Measurements from ENCODE around the gene PNPLA6.

PNPLA6 gene

GRCh38 chr19:7544626-7545025 lies 9.1 kb downstream of the PNPLA6 start:
- WGBS, result 96% methylated on average over 3 of the region's 3 CpGs
- H3K27me3 ChIP-seq (ENCODE audit: control insufficient read depth in 1 of 2, insufficient read depth in 1 of 2, low read length in 2 of 2), result no peaks in the 10 kb centered on the region
- H4K91ac ChIP-seq (ENCODE audit: low read length), result no peak overlapping the region
- no peak overlapping the region for H3K4ac ChIP-seq (ENCODE audit: low read depth in 1 of 2, low read length in 2 of 2)
- H2AK5ac ChIP-seq (ENCODE audit: low read length, severe bottlenecking), result no peak overlapping the region
- no peak for DNase-seq
- H2BK15ac ChIP-seq (ENCODE audit: low read depth, poor library complexity, severe bottlenecking), result no peak overlapping the region
- H3K9ac ChIP-seq (ENCODE audit: low read length), result no peak overlapping the region
- H3K18ac ChIP-seq (ENCODE audit: low read depth in 1 of 2, low read length in 2 of 2), result no peak overlapping the region
- H3K4me3 ChIP-seq (ENCODE audit: insufficient read depth in 1 of 2, low read depth in 1 of 2, low read length in 2 of 2), result no peak overlapping the region
- no peak overlapping the region for H4K8ac ChIP-seq (ENCODE audit: low read length)
- peaks cover 3% of the 10 kb centered on the region for H3K4me1 ChIP-seq (ENCODE audit: control insufficient read depth, insufficient read depth, low read depth, low read length)
- peaks cover 55 to 66% of the 10 kb centered on the region in 2 experiments for H3K36me3 ChIP-seq (ENCODE audit: control insufficient read depth in 1 of 2, insufficient read depth in 2 of 2, low read depth in 1 of 2, low read length in 2 of 2)
- H3K79me1 ChIP-seq (replicated peaks; ENCODE audit: low read length, poor library complexity, severe bottlenecking), result peaks cover 33% of the 10 kb centered on the region
- H3K27ac ChIP-seq (ENCODE audit: low read length, poor library complexity, severe bottlenecking), result no peak overlapping the region
- no peak overlapping the region for H3K4me2 ChIP-seq (ENCODE audit: low read length, poor library complexity, severe bottlenecking)
- H3K23ac ChIP-seq (ENCODE audit: low read length in 2 of 2), result no peak overlapping the region
- no peak overlapping the region for H2BK12ac ChIP-seq (ENCODE audit: low read length in 2 of 2)
- no peak overlapping the region for H2AFZ ChIP-seq (ENCODE audit: low read depth, low read length)
- H3K9me3 ChIP-seq (ENCODE audit: control insufficient read depth, low read length), result no peaks in the 10 kb centered on the region
- no peak overlapping the region for H2BK120ac ChIP-seq (ENCODE audit: low read depth, low read length)
- no peak overlapping the region for H3K14ac ChIP-seq (ENCODE audit: low read length in 2 of 2)
- no peak overlapping the region for H2BK5ac ChIP-seq (ENCODE audit: low read depth, low read length, poor library complexity, severe bottlenecking)

- Histone ChIP-seq H3K4me3 (ENCODE audit: insufficient read depth in 1 of 2, low read depth in 1 of 2, low read length in 2 of 2) (no peak overlapping the region), H3K23ac (ENCODE audit: low read length in 2 of 2) (no peak overlapping the region), H3K36me3 (ENCODE audit: control insufficient read depth in 1 of 2, insufficient read depth in 2 of 2, low read depth in 1 of 2, low read length in 2 of 2) (peaks cover 57 to 66% of the 10 kb centered on the region in 2 experiments), H3K4me1 (ENCODE audit: control insufficient read depth, insufficient read depth, low read depth, low read length) (peaks cover 3% of the 10 kb centered on the region), H2BK15ac (ENCODE audit: low read depth, poor library complexity, severe bottlenecking) (no peak overlapping the region), H3K9ac (ENCODE audit: low read length) (no peak overlapping the region), H2BK120ac (ENCODE audit: low read depth, low read length) (no peak overlapping the region), H4K91ac (ENCODE audit: low read length) (no peak overlapping the region), H2AFZ (ENCODE audit: low read depth, low read length) (no peak overlapping the region), H3K14ac (ENCODE audit: low read length in 2 of 2) (no peak overlapping the region), H2BK5ac (ENCODE audit: low read depth, low read length, poor library complexity, severe bottlenecking) (no peak overlapping the region), H2BK12ac (ENCODE audit: low read length in 2 of 2) (no peak overlapping the region), H3K79me1 (replicated peaks; ENCODE audit: low read length, poor library complexity, severe bottlenecking) (peaks cover 31% of the 10 kb centered on the region), H3K9me3 (ENCODE audit: control insufficient read depth, low read length) (no peaks in the 10 kb centered on the region), H2AK5ac (ENCODE audit: low read length, severe bottlenecking) (no peak overlapping the region), H3K4me2 (ENCODE audit: low read length, poor library complexity, severe bottlenecking) (no peak overlapping the region), H3K18ac (ENCODE audit: low read depth in 1 of 2, low read length in 2 of 2) (no peak overlapping the region), H4K8ac (ENCODE audit: low read length) (no peak overlapping the region), H3K4ac (ENCODE audit: low read depth in 1 of 2, low read length in 2 of 2) (no peak overlapping the region), H3K27ac (ENCODE audit: low read length, poor library complexity, severe bottlenecking) (no peak overlapping the region), H3K27me3 (ENCODE audit: control insufficient read depth in 1 of 2, insufficient read depth in 1 of 2, low read length in 2 of 2) (no peaks in the 10 kb centered on the region)
- no peak for DNase-seq
- WGBS, result 94% methylated on average over 8 of the region's 8 CpGs
Measured at GRCh38 chr19:7545300-7545699, 9.8 kb downstream of the PNPLA6 start.

DNA sequence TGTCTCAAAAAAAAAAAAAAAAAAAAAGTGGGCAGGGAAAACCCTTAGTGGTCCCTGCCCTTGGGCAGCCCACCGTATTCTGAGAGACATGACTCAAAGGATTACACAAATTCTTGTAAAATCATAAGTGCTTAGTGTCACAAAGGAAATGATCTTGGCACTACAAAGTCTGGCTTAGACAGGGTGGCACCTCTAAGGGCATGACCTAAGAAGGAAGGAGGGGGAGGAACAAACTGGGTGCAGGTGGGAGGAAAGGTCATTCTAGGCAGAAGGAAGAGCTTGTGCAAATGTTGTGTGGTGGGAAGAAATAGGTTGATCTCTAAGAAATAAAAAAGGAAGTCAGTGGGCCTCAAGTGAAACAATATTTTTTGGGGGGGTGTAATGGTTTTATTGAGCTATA lies 10.4 kb downstream of the PNPLA6 start:
- Histone ChIP-seq H3K27me3 (ENCODE audit: control insufficient read depth in 1 of 2, insufficient read depth in 1 of 2, low read length in 2 of 2) (no peaks in the 10 kb centered on the region), H2BK5ac (ENCODE audit: low read depth, low read length, poor library complexity, severe bottlenecking) (no peak overlapping the region), H3K4me3 (ENCODE audit: insufficient read depth in 1 of 2, low read depth in 1 of 2, low read length in 2 of 2) (no peak overlapping the region), H4K8ac (ENCODE audit: low read length) (no peak overlapping the region), H3K79me1 (replicated peaks; ENCODE audit: low read length, poor library complexity, severe bottlenecking) (peaks cover 31% of the 10 kb centered on the region), H3K4me1 (ENCODE audit: control insufficient read depth, insufficient read depth, low read depth, low read length) (peaks cover 6% of the 10 kb centered on the region), H2BK12ac (ENCODE audit: low read length in 2 of 2) (no peak overlapping the region), H4K91ac (ENCODE audit: low read length) (no peak overlapping the region), H2BK15ac (ENCODE audit: low read depth, poor library complexity, severe bottlenecking) (no peak overlapping the region), H3K9me3 (ENCODE audit: control insufficient read depth, low read length) (no peaks in the 10 kb centered on the region), H3K18ac (ENCODE audit: low read depth in 1 of 2, low read length in 2 of 2) (no peak overlapping the region), H3K36me3 (ENCODE audit: control insufficient read depth in 1 of 2, insufficient read depth in 2 of 2, low read depth in 1 of 2, low read length in 2 of 2) (peaks cover 57 to 66% of the 10 kb centered on the region in 2 experiments), H3K23ac (ENCODE audit: low read length in 2 of 2) (no peak overlapping the region), H2AK5ac (ENCODE audit: low read length, severe bottlenecking) (no peak overlapping the region), H2AFZ (ENCODE audit: low read depth, low read length) (no peak overlapping the region), H3K4ac (ENCODE audit: low read depth in 1 of 2, low read length in 2 of 2) (no peak overlapping the region), H3K4me2 (ENCODE audit: low read length, poor library complexity, severe bottlenecking) (no peak overlapping the region), H3K9ac (ENCODE audit: low read length) (no peak overlapping the region), H2BK120ac (ENCODE audit: low read depth, low read length) (no peak overlapping the region), H3K14ac (ENCODE audit: low read length in 2 of 2) (no peak overlapping the region), H3K27ac (ENCODE audit: low read length, poor library complexity, severe bottlenecking) (no peak overlapping the region)
- WGBS, result 100% methylated on average over 1 of the region's 1 CpG
- DNase-seq, result no peak

DNA sequence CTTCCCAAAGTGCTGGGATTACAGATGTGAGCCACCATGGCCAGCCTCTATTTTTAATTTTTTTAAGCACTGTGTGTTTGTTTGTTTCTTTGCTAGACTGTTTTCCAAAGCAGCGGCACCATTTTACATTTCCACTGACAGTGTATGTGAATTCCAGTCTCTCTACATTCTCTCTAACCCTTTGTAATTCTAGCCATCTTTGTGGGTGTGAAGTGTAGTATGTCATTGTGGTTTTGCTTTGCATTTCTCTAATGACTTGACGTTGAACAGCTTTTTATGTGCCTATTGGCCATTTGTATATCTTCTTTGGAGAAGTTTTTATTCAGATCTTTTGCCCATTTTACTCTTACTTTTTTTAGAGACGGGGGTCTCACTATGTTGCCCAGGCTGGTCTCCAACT lies 11.6 kb downstream of the PNPLA6 start:
- H3K4me2 ChIP-seq (ENCODE audit: low read length, poor library complexity, severe bottlenecking), result no peak overlapping the region
- H3K27me3 ChIP-seq (ENCODE audit: control insufficient read depth in 1 of 2, insufficient read depth in 1 of 2, low read length in 2 of 2), result no peaks in the 10 kb centered on the region
- H3K14ac ChIP-seq (ENCODE audit: low read length in 2 of 2), result no peak overlapping the region
- DNase-seq, result no peak
- no peak overlapping the region for H3K18ac ChIP-seq (ENCODE audit: low read depth in 1 of 2, low read length in 2 of 2)
- H2BK12ac ChIP-seq (ENCODE audit: low read length in 2 of 2), result no peak overlapping the region
- H2AK5ac ChIP-seq (ENCODE audit: low read length, severe bottlenecking), result no peak overlapping the region
- H3K9ac ChIP-seq (ENCODE audit: low read length), result no peak overlapping the region
- H4K8ac ChIP-seq (ENCODE audit: low read length), result no peak overlapping the region
- peaks cover 55 to 65% of the 10 kb centered on the region in 2 experiments for H3K36me3 ChIP-seq (ENCODE audit: control insufficient read depth in 1 of 2, insufficient read depth in 2 of 2, low read depth in 1 of 2, low read length in 2 of 2)
- no peak overlapping the region for H2BK120ac ChIP-seq (ENCODE audit: low read depth, low read length)
- no peak overlapping the region for H2BK15ac ChIP-seq (ENCODE audit: low read depth, poor library complexity, severe bottlenecking)
- H2AFZ ChIP-seq (ENCODE audit: low read depth, low read length), result no peak overlapping the region
- peaks cover 33% of the 10 kb centered on the region for H3K79me1 ChIP-seq (replicated peaks; ENCODE audit: low read length, poor library complexity, severe bottlenecking)
- no peak overlapping the region for H4K91ac ChIP-seq (ENCODE audit: low read length)
- WGBS, result 100% methylated on average over 1 of the region's 3 CpGs
- no peak overlapping the region for H3K23ac ChIP-seq (ENCODE audit: low read length in 2 of 2)
- H2BK5ac ChIP-seq (ENCODE audit: low read depth, low read length, poor library complexity, severe bottlenecking), result no peak overlapping the region
- H3K4me1 ChIP-seq (ENCODE audit: control insufficient read depth, insufficient read depth, low read depth, low read length), result peaks cover 6% of the 10 kb centered on the region
- H3K27ac ChIP-seq (ENCODE audit: low read length, poor library complexity, severe bottlenecking), result no peak overlapping the region
- H3K4ac ChIP-seq (ENCODE audit: low read depth in 1 of 2, low read length in 2 of 2), result no peak overlapping the region
- no peak overlapping the region for H3K4me3 ChIP-seq (ENCODE audit: insufficient read depth in 1 of 2, low read depth in 1 of 2, low read length in 2 of 2)
- no peaks in the 10 kb centered on the region for H3K9me3 ChIP-seq (ENCODE audit: control insufficient read depth, low read length)
